ENCODE measurements around the gene CES4A.
"Not testable (repeated sequence)": the region's sequence is repeated elsewhere in the genome, so short reads cannot be mapped to it uniquely, and the experiment has no call there.

GRCh38 chr16:66993558-66993957, 5.2 kb downstream of the CES4A start:
- TF ChIP-seq SUZ12, SP1 (IDR thresholded peaks at IDR 0.05): not testable (repeated sequence)
